K562 treated with DMSO at 1 percent for 24 hours (cell line): ENCODE data around the gene ST7L. TPM values are rescaled to one million over a fixed set of nuclear protein-coding genes. Genes with fewer than 3 reads are reported as not detected.

Source experiments
- total RNA-seq: library from RNA; unstranded; fragments of 300-600 nt; gene quantifications from 2 replicates; pipeline ENCODE4 v1.2.3, GENCODE V29; 2022; ENCODE audit warnings: low read depth; ENCODE audit not compliant: insufficient read depth

The ST7L gene
- 10.1 and 10.6 TPM in 2 replicates for total RNA-seq

GRCh38 chr1:112618721-112619517, at the start of gene ST7L:
ST7L (minus strand) TSS chr1:112619141; CDS start chr1:112619113, 28 bp downstream.

GRCh38 chr1:112619518-112620376, 806 bp upstream of the ST7L start, which contains the start of gene CAPZA1:
CAPZA1 (plus strand) TSS chr1:112619832; CDS start chr1:112619845, 13 bp downstream.

GRCh38 chr1:112508278-112509004, 110.5 kb downstream of the ST7L start, which contains the start of gene WNT2B:
WNT2B (plus strand) TSS chr1:112508965; CDS start chr1:112509263, 298 bp downstream.

Other genes starting within 250 kb of the ST7L start
- gene CTTNBP2NL, start 222.9 kb downstream of the ST7L start, total RNA-seq = 1.2 and 2.2 TPM in 2 replicates
- 0.12 and 0.22 TPM in 2 replicates for gene WNT2B, start 110.2 kb downstream of the ST7L start, total RNA-seq
- gene CAPZA1, start 691 bp upstream of the ST7L start, total RNA-seq = 86.7 and 101 TPM in 2 replicates
- gene MOV10, start 55.5 kb upstream of the ST7L start, total RNA-seq = 133 and 138 TPM in 2 replicates
- 342 and 343 TPM in 2 replicates for gene RHOC, start 88.0 kb upstream of the ST7L start, total RNA-seq
- gene PPM1J, start 96.2 kb upstream of the ST7L start, total RNA-seq = 1.3 and 2.4 TPM in 2 replicates